ENCODE results near the gene ZNF593OS. TPM values are rescaled to one million over a fixed set of nuclear protein-coding genes. Genes with fewer than 3 reads are reported as not detected.

ZNF593OS gene
- polyA plus RNA-seq (2012; ENCODE audit: insufficient read depth, insufficient read length) = not detected

DNA sequence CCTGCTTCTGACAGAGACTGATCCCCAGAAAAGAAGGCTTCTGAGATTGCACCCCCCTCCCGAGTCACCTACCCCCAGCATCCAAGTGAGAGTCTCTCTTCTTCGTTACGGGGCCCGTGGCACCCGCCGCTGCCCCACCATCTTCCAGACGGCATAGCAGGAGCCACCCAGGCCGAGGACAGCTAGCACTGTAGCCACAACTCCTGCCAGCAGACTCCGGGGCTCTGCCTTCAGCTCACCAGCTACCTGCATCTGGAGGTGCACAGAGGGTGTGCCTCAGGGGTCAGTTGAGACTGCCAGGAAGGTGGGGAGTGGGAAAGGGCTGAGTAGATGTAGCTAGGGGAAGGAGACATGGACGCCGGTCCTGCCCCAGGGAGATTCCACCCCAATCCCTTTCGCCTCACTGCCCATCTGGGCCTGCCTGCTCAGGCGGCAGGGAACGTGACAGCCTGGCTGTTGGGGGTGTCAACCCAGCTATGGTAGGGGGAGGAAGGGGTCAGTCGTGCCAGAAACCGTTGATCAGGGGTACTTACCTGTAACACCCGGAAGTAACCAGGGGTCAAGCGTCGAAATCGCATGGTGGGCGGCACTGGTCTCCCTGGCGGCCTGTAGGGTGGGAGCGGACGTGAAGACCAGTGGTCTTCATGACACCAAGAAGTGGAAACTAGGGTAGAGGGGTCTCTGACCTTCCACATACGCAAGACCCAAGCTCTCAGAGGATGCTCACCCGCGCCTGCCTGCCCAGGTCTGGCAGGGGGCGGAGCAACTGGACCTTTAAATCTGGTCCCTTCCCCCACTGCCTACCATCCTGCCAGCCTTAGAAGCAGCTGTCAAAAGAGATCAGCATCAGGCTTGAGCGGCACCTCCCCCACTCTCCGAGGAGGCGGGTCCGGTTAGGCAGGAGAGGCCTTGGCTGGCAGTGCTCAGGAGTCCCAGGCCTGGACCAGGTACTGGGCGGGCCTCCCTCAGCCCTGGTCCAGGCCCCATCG is at the start of gene ZNF593OS:
ZNF593OS (minus strand) TSS at position 749 of the 989 bp plus-strand sequence; CDS start at position 578, 171 bp downstream.
- H3K4me3 ChIP-seq (ENCODE audit: low read length) = peak within 1 kb of the TSS; percentile 84
- DNase-seq (ENCODE audit: low read depth, low spot score) = no peak

DNA sequence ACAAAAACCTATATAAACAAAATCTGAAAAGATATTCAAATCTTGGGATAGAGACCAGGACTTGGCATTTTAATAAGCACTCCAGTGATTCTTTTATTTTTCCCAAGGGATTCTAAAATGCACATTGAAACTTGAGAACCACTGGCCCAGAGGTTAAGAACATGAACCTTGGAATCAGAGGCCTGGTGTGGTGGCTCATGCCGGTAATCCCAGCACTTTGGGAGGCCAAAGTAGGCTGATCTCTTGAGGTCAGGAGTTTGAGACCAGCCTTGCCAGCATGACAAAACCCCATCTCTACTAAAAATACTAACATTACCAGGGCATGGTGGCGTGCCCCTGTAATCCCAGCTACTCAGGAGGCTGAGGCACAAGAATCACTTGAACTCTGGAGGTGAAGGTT is 49.5 kb upstream of the ZNF593OS start:
- H3K4me3 ChIP-seq (ENCODE audit: low read length) = no peak overlapping the region
- DNase-seq (ENCODE audit: low read depth, low spot score) = no peak

DNA sequence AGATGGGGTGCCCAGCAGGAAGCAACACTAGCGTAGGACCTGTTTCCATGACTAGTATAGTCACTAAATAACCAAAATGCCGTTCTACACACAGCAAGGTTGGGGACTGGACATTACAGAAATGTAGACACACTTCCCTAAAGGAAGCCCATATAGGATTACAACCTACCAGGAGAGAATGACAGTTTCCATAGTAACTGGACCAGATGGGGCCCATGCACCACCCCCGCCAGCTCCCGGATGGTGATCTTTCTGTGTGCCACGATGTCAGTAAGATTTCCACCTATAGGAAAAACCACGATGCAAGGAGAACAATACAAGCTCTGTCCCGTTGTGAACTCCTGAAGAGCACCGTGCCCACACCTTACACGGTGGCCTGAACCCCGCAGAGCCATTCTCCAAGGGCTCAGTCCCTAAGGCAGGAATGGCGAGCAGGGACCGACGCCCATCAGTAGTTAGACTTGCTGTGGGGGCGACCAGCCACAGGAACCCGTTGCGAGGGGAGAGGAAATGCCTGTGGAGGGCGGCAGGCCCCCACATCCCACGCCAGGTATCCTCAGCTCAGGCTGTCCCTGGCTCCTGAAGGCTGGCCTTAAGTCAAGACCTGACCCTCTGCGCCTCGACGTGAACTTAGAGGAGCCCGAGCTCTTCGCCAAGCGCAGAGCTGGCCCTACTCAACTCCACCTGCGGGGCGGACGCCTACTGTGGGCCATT is 48.7 kb upstream of the ZNF593OS start:
- H3K4me3 ChIP-seq (ENCODE audit: low read length) = no peak overlapping the region
- DNase-seq (ENCODE audit: low read depth, low spot score) = no peak

DNA sequence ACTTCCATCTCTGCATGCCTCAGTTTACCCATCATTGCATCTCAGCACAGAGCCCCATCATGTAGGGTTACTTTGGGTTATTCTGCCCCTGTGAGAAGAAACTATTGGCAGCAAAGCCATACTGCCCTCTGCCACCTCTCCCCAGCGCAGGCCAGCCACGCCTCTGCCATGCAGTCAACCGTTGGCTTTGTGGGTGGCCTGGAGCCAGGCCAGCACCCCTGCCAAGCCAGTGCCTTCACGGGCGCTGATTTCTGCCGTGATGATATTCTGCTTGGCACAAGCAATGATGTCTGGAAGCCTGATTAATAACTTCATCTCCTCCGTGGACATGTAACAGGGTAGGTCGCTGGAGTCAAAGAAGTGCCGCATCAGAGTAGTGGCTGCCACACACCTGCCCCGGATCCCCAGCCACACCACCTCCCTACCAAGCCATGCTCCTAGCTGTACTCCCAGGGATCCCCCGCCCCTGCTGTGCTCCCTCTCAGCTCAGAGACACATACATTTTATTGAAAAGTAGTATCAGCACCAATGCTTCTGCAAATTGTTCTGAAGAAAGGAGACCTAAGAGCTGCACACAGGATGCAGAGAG is 47.4 kb upstream of the ZNF593OS start:
- no peak overlapping the region for H3K4me3 ChIP-seq (ENCODE audit: low read length)
- DNase-seq (ENCODE audit: low read depth, low spot score) = no peak

DNA sequence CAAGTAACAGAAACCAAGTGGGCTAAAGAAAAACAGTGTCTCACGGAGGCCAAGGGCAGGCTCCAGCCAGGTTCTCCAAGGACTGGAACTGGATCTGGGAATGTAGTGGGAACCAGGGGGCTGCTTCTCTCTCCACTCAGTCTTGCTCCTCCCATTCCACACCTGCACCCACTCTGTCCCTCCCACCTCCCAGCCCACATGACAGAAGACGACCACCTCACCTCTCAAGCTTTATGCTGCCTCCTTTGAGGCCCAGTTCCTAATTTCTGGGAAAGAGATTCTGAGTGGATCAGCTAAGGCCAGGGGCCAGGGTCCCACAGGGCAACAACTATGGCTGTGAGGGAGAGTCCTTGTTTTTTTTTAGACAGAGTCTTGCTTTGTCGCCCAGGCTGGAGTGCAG is 43.6 kb upstream of the ZNF593OS start:
- DNase-seq (ENCODE audit: low read depth, low spot score) = no peak
- H3K4me3 ChIP-seq (ENCODE audit: low read length) = no peak overlapping the region

DNA sequence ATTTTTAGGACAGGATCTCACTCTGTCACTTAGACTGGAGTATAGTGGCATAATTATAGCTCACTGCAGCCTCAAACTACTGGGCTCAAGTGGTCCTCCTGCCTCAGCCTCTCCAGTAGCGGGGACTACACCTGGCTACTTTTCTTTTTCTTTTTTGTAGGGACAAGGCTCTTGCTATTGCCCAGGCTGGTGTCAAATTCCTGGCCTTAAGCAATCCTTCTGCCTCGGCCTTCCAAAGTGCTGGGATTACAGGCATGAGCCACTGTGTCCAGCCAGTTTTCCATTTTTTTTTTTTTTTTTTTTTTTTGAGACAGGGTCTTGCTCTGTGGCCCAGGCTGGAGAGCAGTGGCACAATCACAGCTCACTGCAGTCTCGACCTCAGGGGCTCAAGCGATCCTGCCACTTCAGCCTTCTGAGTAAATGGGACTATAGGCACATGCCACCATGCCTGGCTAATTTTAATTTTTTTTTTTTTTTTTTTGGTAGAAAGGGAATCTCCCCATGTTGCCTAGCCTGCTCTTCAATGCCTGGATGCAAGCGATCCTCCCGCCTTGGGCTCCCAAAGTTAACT is 41.8 kb upstream of the ZNF593OS start:
- DNase-seq (ENCODE audit: low read depth, low spot score) = no peak
- H3K4me3 ChIP-seq (ENCODE audit: low read length) = no peak overlapping the region

DNA sequence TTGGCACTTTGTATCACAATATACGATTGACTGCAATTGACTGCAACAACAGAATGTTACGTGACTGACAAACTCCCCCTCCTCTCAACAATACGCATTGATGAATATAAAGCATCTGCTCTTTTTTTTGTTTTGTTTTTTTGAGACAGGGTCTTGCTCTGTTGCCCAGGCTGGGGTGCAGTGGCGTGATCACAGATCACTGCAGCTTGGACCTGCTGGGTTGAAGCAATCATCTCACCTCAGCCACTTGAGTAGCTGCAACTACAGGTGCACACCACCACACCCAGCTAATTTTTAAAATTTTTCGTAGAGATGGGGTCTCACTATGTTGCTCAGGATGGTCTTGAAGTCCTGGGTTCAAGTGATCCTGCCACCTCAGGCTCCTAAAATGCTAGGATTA is 41.1 kb upstream of the ZNF593OS start:
- no peak overlapping the region for H3K4me3 ChIP-seq (ENCODE audit: low read length)
- DNase-seq (ENCODE audit: low read depth, low spot score) = no peak

DNA sequence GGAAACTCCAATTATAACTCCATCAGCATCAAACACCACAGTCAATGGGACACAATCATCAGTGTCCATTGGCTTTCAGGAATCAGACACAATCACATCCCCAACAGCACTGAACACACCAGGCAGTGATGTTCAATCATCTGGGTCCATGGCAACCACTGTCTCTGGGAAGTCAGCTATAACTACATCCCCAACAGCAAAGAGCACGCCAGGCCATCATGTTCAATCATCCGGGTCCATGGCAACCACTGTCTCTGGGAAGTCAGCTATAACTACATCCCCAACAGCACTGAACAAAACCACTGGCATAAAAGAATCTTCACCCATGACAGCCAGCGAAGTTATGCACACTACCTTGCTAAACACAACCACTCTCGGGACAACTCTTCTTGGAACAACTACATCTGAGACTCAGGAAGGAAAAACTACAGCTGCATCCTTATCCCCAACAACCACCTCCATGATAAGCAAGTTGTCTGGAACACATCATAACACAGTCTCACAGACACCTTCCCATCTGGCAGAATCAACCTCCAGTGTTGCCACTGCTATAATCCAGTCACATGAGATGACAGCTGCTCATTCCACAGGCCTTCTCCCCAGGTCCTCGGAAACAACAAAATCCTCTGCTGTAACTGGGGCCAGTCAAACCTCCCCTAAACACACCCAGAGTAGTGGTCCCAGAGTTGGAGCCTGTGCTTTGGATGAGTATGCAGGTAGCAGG is 38.7 kb upstream of the ZNF593OS start:
- H3K4me3 ChIP-seq (ENCODE audit: low read length) = no peak overlapping the region
- no peak for DNase-seq (ENCODE audit: low read depth, low spot score)

DNA sequence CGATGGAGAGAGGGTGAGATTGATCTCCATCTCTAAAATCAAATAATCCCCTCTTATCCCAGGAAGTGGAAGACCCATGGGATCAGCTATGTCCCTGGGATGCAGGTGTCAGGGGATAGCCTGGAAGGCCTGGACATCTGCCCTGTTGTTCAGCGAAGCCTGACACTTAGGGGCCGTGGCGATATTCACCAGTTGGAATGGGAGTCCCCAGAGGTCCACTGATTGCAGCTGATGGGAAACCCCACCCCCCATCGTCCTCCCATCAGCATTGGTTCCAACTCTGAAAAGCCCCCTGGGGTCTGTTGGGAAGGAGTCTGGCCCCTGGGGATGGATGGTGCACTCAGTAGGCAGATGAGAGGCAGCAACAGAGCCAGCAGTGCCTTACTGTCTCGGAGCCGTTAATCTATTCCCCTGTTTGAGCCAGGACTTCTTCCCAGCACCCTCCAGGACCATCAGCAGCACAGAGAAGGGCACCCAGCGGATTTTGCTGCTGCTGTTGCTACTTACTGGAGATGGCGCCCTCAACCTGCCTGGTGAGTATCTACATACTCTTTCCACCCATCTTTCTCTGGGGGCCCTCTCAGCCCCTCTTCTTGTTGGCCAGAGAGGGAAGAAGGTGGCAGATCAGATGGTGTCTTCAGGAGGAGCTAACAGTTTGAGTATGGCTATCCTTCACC is 32.1 kb upstream of the ZNF593OS start:
- no peak overlapping the region for H3K4me3 ChIP-seq (ENCODE audit: low read length)
- DNase-seq (ENCODE audit: low read depth, low spot score) = no peak

DNA sequence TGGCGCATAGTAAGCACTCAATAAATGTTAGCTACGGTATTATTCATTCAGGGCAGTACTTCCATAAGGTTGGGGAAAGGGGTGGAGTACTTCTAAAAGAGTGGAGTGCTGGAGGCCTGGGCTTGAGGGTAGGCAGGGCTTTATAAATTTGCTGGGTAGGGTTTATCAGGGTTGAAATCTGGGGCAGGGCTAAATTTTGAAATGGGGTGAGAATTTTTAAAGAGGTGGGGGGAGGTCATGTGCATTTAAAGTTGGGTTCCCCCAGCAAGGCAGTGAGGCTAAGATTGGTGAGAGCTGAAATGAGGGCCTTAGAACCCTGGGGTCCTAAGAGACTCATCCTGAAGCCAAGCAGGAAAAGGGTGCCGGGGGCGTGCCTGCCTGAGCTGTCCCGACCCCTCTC is 28.8 kb upstream of the ZNF593OS start:
- DNase-seq (ENCODE audit: low read depth, low spot score) = no peak
- no peak overlapping the region for H3K4me3 ChIP-seq (ENCODE audit: low read length)

DNA sequence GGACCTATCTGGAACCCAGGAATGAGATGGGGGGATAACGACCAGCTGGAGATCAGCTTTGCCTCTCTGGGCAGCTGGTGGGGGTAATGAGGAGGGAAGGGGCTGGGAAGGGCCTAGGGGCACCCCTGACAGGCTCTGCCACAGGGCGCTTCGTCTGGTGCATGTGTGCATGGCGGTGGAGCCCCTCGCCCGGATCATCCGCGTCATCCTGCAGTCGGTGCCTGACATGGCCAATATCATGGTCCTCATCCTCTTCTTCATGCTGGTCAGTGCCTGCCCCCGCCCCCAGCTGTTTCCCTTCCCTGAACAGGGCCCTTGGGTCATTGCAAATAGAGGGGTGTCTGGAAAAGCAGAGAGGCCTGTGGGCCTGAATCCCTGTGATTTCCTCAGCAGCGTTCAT is 26.2 kb upstream of the ZNF593OS start:
- no peak for DNase-seq (ENCODE audit: low read depth, low spot score)
- no peak overlapping the region for H3K4me3 ChIP-seq (ENCODE audit: low read length)

DNA sequence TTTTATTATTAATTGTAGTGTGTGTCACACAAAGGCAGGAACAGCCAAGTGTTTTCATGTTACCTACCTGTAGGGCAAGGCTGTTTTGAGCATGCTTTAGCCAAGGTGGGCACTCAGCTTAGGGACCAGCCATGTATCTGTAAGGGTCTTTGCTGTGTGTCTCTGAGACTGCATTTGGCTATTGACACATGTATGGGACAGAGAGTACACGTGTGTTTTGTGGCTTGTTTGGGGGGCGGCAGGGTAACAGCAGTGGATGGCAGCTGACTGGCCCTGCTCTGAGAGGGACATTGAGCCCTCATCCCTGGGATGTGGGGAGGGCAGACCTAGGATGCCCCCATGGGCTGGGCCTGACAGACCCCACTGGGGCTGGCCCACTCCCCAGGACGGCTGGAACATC is 25.7 kb upstream of the ZNF593OS start:
- H3K4me3 ChIP-seq (ENCODE audit: low read length) = no peak overlapping the region

DNA sequence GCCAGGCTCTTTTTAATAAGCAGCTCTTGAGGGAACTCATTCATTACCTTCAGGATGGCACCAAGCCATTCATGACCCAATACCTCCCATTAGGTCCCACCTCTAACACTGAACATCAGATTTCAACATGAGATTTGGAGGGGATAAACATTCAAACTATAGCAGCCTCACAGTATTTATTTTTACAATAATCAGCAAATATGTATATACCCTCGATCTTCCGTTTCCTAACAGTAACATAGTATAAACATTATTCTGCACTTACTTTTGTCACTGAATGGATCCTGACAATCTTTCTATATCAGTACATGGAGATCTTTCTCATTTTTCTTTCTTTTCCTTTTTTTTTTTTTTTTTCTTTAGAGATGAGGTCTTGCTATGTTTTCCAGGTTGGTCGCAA is 24.2 kb upstream of the ZNF593OS start:
- no peak for DNase-seq (ENCODE audit: low read depth, low spot score)

More for the DNA sequence above, 25.7 kb upstream of the ZNF593OS start:
- no peak for DNase-seq (ENCODE audit: low read depth, low spot score)

DNA sequence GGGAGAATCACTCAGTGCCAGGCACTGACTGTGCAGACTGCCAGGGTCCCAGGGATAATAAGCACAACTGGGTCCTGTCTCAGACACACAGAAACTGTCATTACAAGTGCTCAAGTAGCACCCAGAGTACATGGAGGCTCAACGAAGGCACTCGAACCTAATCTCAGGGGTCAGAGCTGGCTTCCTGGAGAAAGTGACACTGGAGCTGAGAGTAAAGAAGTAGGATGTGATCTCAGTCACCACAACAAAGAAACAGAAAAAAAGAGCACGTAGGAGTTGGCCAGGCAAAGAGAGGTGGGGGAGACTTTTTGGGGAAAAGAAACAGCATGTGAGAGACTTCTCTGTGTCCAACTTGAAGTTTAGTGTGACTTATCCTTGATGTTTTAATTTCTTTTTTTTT is 20.1 kb upstream of the ZNF593OS start:
- DNase-seq (ENCODE audit: low read depth, low spot score) = peak; percentile 32
- no peak overlapping the region for H3K4me3 ChIP-seq (ENCODE audit: low read length)

More for the DNA sequence above, 24.2 kb upstream of the ZNF593OS start:
- H3K4me3 ChIP-seq (ENCODE audit: low read length) = no peak overlapping the region

DNA sequence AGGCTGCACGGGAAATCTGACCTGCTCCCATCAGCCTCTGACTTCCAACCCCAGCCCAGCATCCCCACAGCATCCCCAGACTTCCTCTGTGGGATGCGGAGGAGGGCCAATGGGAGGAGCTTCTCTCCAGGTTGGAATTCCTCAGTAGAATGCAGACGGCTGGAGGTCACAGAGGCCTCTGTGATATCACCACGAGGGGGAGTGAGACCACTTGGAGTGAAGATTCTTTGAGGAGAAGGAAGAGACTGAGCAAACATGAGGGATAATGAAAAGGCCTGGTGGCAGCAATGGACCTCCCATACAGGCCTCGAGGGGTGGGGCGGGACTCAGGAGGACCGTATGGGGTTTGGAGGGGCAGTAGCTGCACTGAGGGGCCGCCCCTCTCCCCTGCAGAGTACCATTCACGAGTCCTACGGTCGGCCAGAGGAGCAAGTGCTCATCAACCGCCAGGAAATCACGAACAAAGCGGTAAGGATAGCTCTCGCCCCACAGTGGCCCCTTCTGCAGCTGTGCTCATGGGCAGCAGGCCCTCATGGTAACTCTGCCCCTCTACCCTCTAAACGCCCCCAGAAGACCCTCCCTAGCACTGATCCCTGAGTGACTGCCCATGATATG is 18.8 kb upstream of the ZNF593OS start, which contains the start of gene CATSPER4:
CATSPER4 (plus strand) TSS at position 230 of the 615 bp plus-strand sequence; CDS start at position 256, 26 bp downstream.
- DNase-seq (ENCODE audit: low read depth, low spot score) = peak; percentile 12
- H3K4me3 ChIP-seq (ENCODE audit: low read length) = no peak within 1 kb of the TSS

DNA sequence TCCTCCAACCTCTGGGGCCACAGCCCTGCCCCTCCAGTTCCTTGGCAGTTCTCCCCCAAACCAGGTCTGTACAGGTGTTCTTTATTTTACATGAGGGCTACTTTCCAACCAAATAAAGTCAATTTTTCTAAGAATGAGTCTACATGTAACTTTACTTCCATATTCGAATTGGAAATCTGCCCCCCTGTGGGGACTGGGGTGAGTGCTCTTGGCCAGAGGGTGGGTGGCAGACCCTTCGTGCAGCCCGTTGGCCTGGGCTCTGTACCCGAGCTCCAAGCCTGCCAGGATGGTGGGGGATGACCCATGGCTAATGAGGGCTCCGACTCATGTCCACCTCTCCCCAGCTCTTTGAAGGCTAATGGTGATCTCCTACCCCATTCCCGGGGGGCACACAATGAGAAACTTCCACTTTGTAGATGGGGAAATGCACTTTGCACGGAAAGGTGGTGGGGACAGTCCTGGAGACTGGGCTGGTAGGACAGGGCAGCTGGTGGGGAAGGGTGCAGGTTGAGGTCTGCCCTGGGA is 18.2 kb upstream of the ZNF593OS start:
- no peak overlapping the region for H3K4me3 ChIP-seq (ENCODE audit: low read length)
- DNase-seq (ENCODE audit: low read depth, low spot score) = no peak

DNA sequence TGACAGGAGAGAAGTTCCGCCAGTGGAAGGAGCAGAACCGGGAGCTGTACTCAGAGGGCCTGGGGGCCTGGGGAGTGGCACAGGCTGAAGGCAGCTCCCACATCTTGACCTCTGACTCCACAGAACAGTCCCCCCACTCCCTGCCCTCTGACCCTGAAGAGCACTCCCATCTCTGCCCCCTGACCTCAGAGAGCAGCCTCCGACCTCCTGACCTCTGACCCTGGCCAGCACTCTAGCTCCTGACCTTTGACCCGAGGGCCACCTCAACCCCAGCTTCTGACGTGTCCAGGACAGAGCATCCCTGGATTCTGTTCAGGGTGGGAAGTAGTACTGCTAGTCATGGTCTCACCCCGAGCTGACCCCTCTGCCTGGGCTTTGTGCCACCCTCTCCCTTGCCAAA is 17.7 kb upstream of the ZNF593OS start:
- DNase-seq (ENCODE audit: low read depth, low spot score) = no peak
- H3K4me3 ChIP-seq (ENCODE audit: low read length) = no peak overlapping the region

DNA sequence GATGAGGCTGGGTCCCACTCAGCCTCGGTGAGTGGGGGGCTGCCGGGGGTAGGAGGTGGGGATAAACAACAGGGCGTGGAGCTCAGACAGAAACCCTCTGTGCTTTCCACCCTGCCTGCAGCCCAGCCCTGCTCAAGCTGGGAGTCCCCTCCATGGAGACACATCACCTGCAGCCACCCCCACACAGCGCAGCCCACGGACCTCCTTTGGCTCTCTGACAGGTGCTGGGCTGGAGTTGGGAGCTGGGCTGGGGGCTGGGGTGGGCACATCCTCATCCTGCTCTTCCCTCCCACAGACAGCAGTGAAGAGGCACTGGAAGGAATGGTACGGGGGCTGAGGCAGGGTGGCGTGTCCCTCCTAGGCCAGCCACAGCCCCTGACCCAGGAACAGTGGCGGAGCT is 16.8 kb upstream of the ZNF593OS start:
- DNase-seq (ENCODE audit: low read depth, low spot score) = no peak
- H3K4me3 ChIP-seq (ENCODE audit: low read length) = no peak overlapping the region
